Natural killer cell (primary cell): ENCODE measurements around the gene NELL2. TPM values are rescaled to one million over a fixed set of nuclear protein-coding genes. Genes with fewer than 3 reads are reported as not detected.

Experiments used
- ATAC-seq, 3 donors: fragments of 150-1000 bp in 2 of 3; fragments of 200-7000 bp in 1 of 3; cut with Tn5 transposase; 1 replicate in 1 of 3; 2 replicates in 2 of 3; pipeline ENCODE4 v1.10.0; 2021; ENCODE audit warnings: mild to moderate bottlenecking in 2 of 3, moderate library complexity in 2 of 3
- DNase-seq, 2 donors: peaks; one replicate each; pipeline versions ENCODE4 v3.0.0 to v3.0.0-alpha.2; 2013 to 2021; ENCODE audit warnings: mixed read lengths in 1 of 2
- H3K27ac ChIP-seq: one replicate; pipeline ENCODE4 v1.5.1; 2013; ENCODE audit warnings: mild to moderate bottlenecking, low read length
- H3K27me3 ChIP-seq: one replicate; pipeline ENCODE4 v1.6.1; 2013; ENCODE audit warnings: low read length; ENCODE audit not compliant: control insufficient read depth, insufficient read depth
- H3K36me3 ChIP-seq: one replicate; pipeline ENCODE4 v1.6.1; 2013; ENCODE audit warnings: low read length; ENCODE audit not compliant: control insufficient read depth, insufficient read depth
- H3K4me1 ChIP-seq: one replicate; pipeline ENCODE4 v1.6.1; 2013; ENCODE audit warnings: low read length; ENCODE audit not compliant: control insufficient read depth, insufficient read depth
- H3K4me3 ChIP-seq: one replicate; pipeline ENCODE4 v1.5.1; 2013; ENCODE audit warnings: low read length
- H3K9me3 ChIP-seq: one replicate; pipeline ENCODE4 v1.6.1; 2013; ENCODE audit warnings: low read length; ENCODE audit not compliant: control insufficient read depth, insufficient read depth
- H3K27ac Mint-ChIP-seq, 2 donors: one replicate each; pipeline ENCODE4 v1.8.0; 2022; ENCODE audit warnings: mild to moderate bottlenecking in 2 of 2, mixed read lengths in 2 of 2, moderate library complexity in 1 of 2
- H3K27me3 Mint-ChIP-seq, 2 donors: one replicate each; pipeline ENCODE4 v1.8.0; 2022; ENCODE audit warnings: low read depth in 2 of 2, mixed read lengths in 2 of 2
- H3K36me3 Mint-ChIP-seq: one replicate; pipeline ENCODE4 v1.8.0; 2022; ENCODE audit warnings: mixed read lengths
- H3K4me1 Mint-ChIP-seq, 2 donors: one replicate each; pipeline ENCODE4 v1.8.0; 2022; ENCODE audit warnings: mixed read lengths in 2 of 2
- H3K4me3 Mint-ChIP-seq: one replicate; pipeline ENCODE4 v1.8.0; 2022; ENCODE audit warnings: mild to moderate bottlenecking, moderate library complexity, mixed read lengths
- H3K9me3 Mint-ChIP-seq, 2 donors: one replicate each; pipeline ENCODE4 v1.8.0; 2022; ENCODE audit warnings: mixed read lengths in 2 of 2
- WGBS: methylation state at CpG from one replicate; pipeline ENCODE4 v1.1.7; 2013; ENCODE audit warnings: missing lambda C conversion rate; ENCODE audit not compliant: insufficient coverage; 5-methylcytosine and 5-hydroxymethylcytosine counted together
- intact Hi-C: fragments of 100-400 bp; cut with micrococcal nuclease; formaldehyde crosslinking; loops from one replicate; pipeline ENCODE4 v1.14.2; 2022
- total RNA-seq, 4 donors: library from RNA; stranded (reverse); fragments of 120-200 nt in 1 of 4; gene quantifications; one replicate each; pipeline versions ENCODE4 v1.2.3 to v1.2.4, GENCODE V29; 2013 to 2022
- TF ChIP-seq, protein P1 (sequence below): fragments of 200-600 bp; IDR thresholded peaks from one replicate; pipeline ENCODE4 v1.8.0; 2022; ENCODE audit warnings: antibody characterized with exemption

The NELL2 gene
- total RNA-seq, 3 donors from 2014 or later (not counting 1 experiment from before 2014, with no cell fraction given), result 5.8 to 15.3 (median 14.0) TPM

DNA sequence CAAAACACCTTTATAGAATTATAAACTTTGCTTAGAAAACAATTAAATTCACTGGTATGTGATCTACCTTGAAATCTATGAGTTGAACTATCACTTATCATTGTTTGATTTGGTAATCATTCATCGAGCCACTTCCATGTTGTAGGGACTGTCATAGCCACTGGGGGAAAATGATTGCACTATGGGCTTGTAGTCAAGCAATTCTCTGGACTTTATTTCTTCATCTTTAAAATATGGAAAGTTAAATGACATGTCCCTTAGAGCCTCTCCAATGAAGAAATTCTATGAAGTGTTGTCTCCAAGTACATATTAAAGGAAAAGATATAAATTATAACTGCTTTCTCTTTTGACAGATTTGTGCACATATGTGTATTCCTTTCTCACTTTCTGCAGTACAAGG, 97.3 kb downstream of the NELL2 start:
- DNase-seq (no peak), ATAC-seq (no peak)
- TF ChIP-seq, protein P1, sequence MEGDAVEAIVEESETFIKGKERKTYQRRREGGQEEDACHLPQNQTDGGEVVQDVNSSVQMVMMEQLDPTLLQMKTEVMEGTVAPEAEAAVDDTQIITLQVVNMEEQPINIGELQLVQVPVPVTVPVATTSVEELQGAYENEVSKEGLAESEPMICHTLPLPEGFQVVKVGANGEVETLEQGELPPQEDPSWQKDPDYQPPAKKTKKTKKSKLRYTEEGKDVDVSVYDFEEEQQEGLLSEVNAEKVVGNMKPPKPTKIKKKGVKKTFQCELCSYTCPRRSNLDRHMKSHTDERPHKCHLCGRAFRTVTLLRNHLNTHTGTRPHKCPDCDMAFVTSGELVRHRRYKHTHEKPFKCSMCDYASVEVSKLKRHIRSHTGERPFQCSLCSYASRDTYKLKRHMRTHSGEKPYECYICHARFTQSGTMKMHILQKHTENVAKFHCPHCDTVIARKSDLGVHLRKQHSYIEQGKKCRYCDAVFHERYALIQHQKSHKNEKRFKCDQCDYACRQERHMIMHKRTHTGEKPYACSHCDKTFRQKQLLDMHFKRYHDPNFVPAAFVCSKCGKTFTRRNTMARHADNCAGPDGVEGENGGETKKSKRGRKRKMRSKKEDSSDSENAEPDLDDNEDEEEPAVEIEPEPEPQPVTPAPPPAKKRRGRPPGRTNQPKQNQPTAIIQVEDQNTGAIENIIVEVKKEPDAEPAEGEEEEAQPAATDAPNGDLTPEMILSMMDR, result no peak
- H3K4me1 ChIP-seq, result no peaks in the 10 kb centered on the region
- H3K36me3 ChIP-seq, result no peaks in the 10 kb centered on the region
- H3K9me3 ChIP-seq, result peaks cover 2% of the 10 kb centered on the region
- Mint-ChIP-seq H3K4me1 (no peaks in the 10 kb centered on the region), H3K36me3 (peaks cover 11% of the 10 kb centered on the region), H3K27me3 (peaks cover 0 to 5% of the 10 kb centered on the region in 2 donors), H3K4me3 (no peak overlapping the region), H3K27ac (no peak overlapping the region), H3K9me3 (no peaks in the 10 kb centered on the region)
- H3K27ac ChIP-seq, result no peak overlapping the region
- H3K27me3 ChIP-seq, result peaks cover 3% of the 10 kb centered on the region
- WGBS, result 100% methylated on average over 1 of the region's 1 CpG
- H3K4me3 ChIP-seq, result no peak overlapping the region
- intact Hi-C loops, result loop anchor here (5.0 kb wide), 1 partner anchor 98 kb away; the partner anchor contains the start of gene NELL2

DNA sequence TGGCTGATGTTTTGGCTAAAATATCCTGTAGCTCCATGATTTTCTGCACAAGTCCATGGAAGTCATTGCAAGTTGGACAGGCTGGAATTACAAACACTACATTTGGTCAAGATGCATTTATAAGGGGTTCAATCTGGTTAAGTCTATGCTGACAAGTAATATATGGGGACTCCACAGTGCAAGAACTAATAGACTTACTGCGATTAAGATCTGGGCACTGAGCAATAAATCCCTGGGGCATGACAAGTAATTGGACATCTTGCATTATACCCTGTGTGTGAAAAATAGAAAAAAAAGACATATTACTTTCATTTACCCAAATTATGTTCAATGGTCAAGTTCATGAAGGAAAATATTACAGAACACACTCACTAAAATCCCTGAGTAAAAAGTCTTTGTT, 99.1 kb downstream of the NELL2 start:
- WGBS, result no CpG with 5 or more reads among the region's 1 CpG
- H3K4me1 ChIP-seq, result no peaks in the 10 kb centered on the region
- peaks cover 2% of the 10 kb centered on the region for H3K9me3 ChIP-seq
- DNase-seq (no peak), ATAC-seq (no peak)
- peaks cover 0 to 3% of the 10 kb centered on the region in 2 donors for H3K27me3 Mint-ChIP-seq
- intact Hi-C loops, result loop anchor here (5.0 kb wide), 1 partner anchor 100 kb away; the partner anchor contains the start of gene NELL2
- TF ChIP-seq, protein P1, result no peak
- peaks cover 11% of the 10 kb centered on the region for H3K36me3 Mint-ChIP-seq
- no peak overlapping the region for H3K4me3 ChIP-seq
- no peaks in the 10 kb centered on the region for H3K4me1 Mint-ChIP-seq
- H3K9me3 Mint-ChIP-seq, result no peaks in the 10 kb centered on the region
- H3K27ac ChIP-seq, result no peak overlapping the region
- no peak overlapping the region for H3K27ac Mint-ChIP-seq
- H3K4me3 Mint-ChIP-seq, result no peak overlapping the region
- no peaks in the 10 kb centered on the region for H3K36me3 ChIP-seq
- no peaks in the 10 kb centered on the region for H3K27me3 ChIP-seq

DNA sequence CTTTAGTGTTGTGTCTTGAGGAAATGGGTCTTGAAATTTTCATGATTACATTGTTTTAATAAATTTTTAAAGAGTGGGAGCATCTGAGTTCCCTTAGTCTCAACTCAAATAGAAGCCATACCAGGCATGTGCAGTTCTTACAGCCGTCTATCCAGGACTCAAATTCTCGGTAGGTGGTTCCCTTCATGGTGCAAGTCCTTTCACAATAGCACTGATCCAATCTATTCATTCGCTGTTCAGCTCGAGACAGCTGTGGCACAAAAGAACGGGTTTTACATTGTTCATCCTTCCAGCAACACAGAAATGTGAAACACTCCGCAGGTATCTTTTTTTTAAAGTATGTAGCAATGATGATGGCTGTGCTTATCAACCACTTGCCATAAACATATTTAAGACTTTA, 100.2 kb downstream of the NELL2 start:
- DNase-seq (no peak), ATAC-seq (no peak)
- H3K36me3 Mint-ChIP-seq, result peaks cover 3% of the 10 kb centered on the region
- Histone ChIP-seq H3K9me3 (peaks cover 2% of the 10 kb centered on the region), H3K4me3 (no peak overlapping the region), H3K27ac (no peak overlapping the region), H3K4me1 (no peaks in the 10 kb centered on the region), H3K27me3 (no peaks in the 10 kb centered on the region), H3K36me3 (no peaks in the 10 kb centered on the region)
- TF ChIP-seq, protein P1, result no peak
- no peak overlapping the region for H3K27ac Mint-ChIP-seq
- H3K9me3 Mint-ChIP-seq, result no peaks in the 10 kb centered on the region
- WGBS, result 90% methylated on average over 4 of the region's 6 CpGs
- H3K27me3 Mint-ChIP-seq, result peaks cover 0 to 2% of the 10 kb centered on the region in 2 donors
- intact Hi-C loops, result loop anchor here (1.0 to 5.0 kb wide), 2 partner anchors 101 to 155 kb away; partner anchors contain the start of gene NELL2
- H3K4me3 Mint-ChIP-seq, result no peak overlapping the region
- no peaks in the 10 kb centered on the region for H3K4me1 Mint-ChIP-seq
